Fibroblast of lung (primary cell): Measurements from ENCODE around the gene GBA3. TPM values are rescaled to one million over a fixed set of nuclear protein-coding genes. Genes with fewer than 3 reads are reported as not detected.

Experiments used
- DNase-seq, 2 donors: peaks; one replicate each; pipeline versions ENCODE4 v3.0.0 to v3.0.0-alpha.2; 2010; ENCODE audit warnings: low read depth in 2 of 2
- H2AFZ ChIP-seq: 2 replicates; pipeline ENCODE4 v1.5.1; 2012; ENCODE audit warnings: low read length, control low read depth, inconsistent platforms
- H3K27ac ChIP-seq: 2 replicates; pipeline ENCODE4 v1.5.1; 2011; ENCODE audit warnings: low read length, control low read depth; ENCODE audit not compliant: insufficient read depth
- H3K27me3 ChIP-seq: 2 replicates; pipeline ENCODE4 v1.5.1; 2011; ENCODE audit warnings: mild to moderate bottlenecking, low read length; ENCODE audit not compliant: control insufficient read depth, insufficient read depth
- H3K36me3 ChIP-seq: 2 replicates; pipeline ENCODE4 v1.5.1; 2011; ENCODE audit warnings: low read length; ENCODE audit not compliant: control insufficient read depth, insufficient read depth
- H3K4me1 ChIP-seq: 2 replicates; pipeline ENCODE4 v1.5.1; 2011; ENCODE audit warnings: low read length; ENCODE audit not compliant: control insufficient read depth, insufficient read depth; ENCODE audit errors: extremely low read depth
- H3K4me2 ChIP-seq: 2 replicates; pipeline ENCODE4 v1.5.1; 2011; ENCODE audit warnings: low read length, control low read depth; ENCODE audit not compliant: insufficient read depth; ENCODE audit errors: extremely low read depth
- H3K4me3 ChIP-seq, 4 experiments: fragments of 200-600 bp in 1 of 4; sonication (generic) in 1 of 4; replicated peaks in 1 of 4; 2 replicates each; pipeline ENCODE4 v1.5.1; 2011 to 2016; ENCODE audit warnings: low read length in 4 of 4, low read depth in 3 of 4, mild to moderate bottlenecking in 3 of 4, control low read depth in 2 of 4, inconsistent platforms in 1 of 4, mixed read lengths in 1 of 4; ENCODE audit not compliant: insufficient read depth in 1 of 4; ENCODE audit errors: control extremely low read depth in 1 of 4
- H3K79me2 ChIP-seq: 2 replicates; pipeline ENCODE4 v1.5.1; 2012; ENCODE audit warnings: mild to moderate bottlenecking, low read length, inconsistent platforms; ENCODE audit not compliant: control insufficient read depth, insufficient read depth
- H3K9ac ChIP-seq: 2 replicates; pipeline ENCODE4 v1.5.1; 2011; ENCODE audit warnings: mild to moderate bottlenecking, low read length, control low read depth; ENCODE audit not compliant: insufficient read depth
- H3K9me3 ChIP-seq: 2 replicates; pipeline ENCODE4 v1.5.1; 2012; ENCODE audit warnings: low read depth, low read length; ENCODE audit not compliant: control insufficient read depth, insufficient read depth
- H4K20me1 ChIP-seq: 2 replicates; pipeline ENCODE4 v1.5.1; 2011; ENCODE audit warnings: low read length; ENCODE audit not compliant: control insufficient read depth, insufficient read depth; ENCODE audit errors: extremely low read depth
- CTCF ChIP-seq, 2 donors: IDR thresholded peaks in 1 of 2; conservative IDR thresholded peaks in 1 of 2; 1 replicate in 1 of 2; 2 replicates in 1 of 2; pipeline ENCODE4 v1.5.1; 2011 to 2012; ENCODE audit warnings: low read length in 2 of 2, control low read depth in 1 of 2, inconsistent platforms in 1 of 2, low read depth in 1 of 2, mild to moderate bottlenecking in 1 of 2
- EZH2 ChIP-seq: IDR thresholded peaks from 2 replicates; pipeline ENCODE4 v1.5.1; 2012; ENCODE audit warnings: low read length, control low read depth, mild to moderate bottlenecking; ENCODE audit errors: missing control alignments
- polyA plus RNA-seq, 2 donors: library from polyadenylated mRNA; depleted of rRNA in 1 of 2; stranded (reverse) in 1 of 2; unstranded in 1 of 2; fragments of >200 nt; gene quantifications; 2 replicates each; pipeline ENCODE4 v1.2.1, GENCODE V29; 2011 to 2012; ENCODE audit warnings: missing spikeins in 1 of 2
- total RNA-seq: library from RNA; depleted of rRNA; stranded (reverse); fragments of >200 nt; gene quantifications from 2 replicates; pipeline ENCODE4 v1.2.1, GENCODE V29; 2014

Gene GBA3
- total and polyA plus RNA-seq, 2 donors (not counting 1 experiment from before 2014, with no cell fraction given): not detected

GRCh38 chr4:22672944-22673343, 19.8 kb upstream of the GBA3 start:
- TF ChIP-seq EZH2: no peak
- TF ChIP-seq CTCF (conservative IDR thresholded peaks at IDR 0.05 in 1 of 2, IDR thresholded peaks at IDR 0.05 in 1 of 2; ENCODE audit: low read depth in 1 of 2, low read length in 2 of 2): no peak
- Histone ChIP-seq H3K9me3 (no peaks in the 10 kb centered on the region), H3K27me3 (no peaks in the 10 kb centered on the region), H4K20me1 (no peaks in the 10 kb centered on the region), H3K27ac (no peak overlapping the region), H3K79me2 (no peaks in the 10 kb centered on the region), H3K4me1 (no peaks in the 10 kb centered on the region), H2AFZ (no peak overlapping the region), H3K4me3 (no peak overlapping the region), H3K9ac (no peak overlapping the region), H3K36me3 (no peaks in the 10 kb centered on the region), H3K4me2 (no peak overlapping the region)
- no peak for DNase-seq

- Histone ChIP-seq H3K4me2 (no peak overlapping the region), H3K27me3 (no peaks in the 10 kb centered on the region), H3K27ac (no peak overlapping the region), H3K36me3 (no peaks in the 10 kb centered on the region), H3K9ac (no peak overlapping the region), H4K20me1 (no peaks in the 10 kb centered on the region), H3K4me3 (no peak overlapping the region), H2AFZ (no peak overlapping the region), H3K79me2 (no peaks in the 10 kb centered on the region), H3K9me3 (no peaks in the 10 kb centered on the region), H3K4me1 (no peaks in the 10 kb centered on the region)
- TF ChIP-seq CTCF (conservative IDR thresholded peaks at IDR 0.05 in 1 of 2, IDR thresholded peaks at IDR 0.05 in 1 of 2; ENCODE audit: low read depth in 1 of 2, low read length in 2 of 2) (no peak), EZH2 (no peak)
- no peak for DNase-seq
These were observed 18.0 kb upstream of the GBA3 start for GRCh38 chr4:22674700-22675099.

- no peak for DNase-seq
These were observed 16.7 kb upstream of the GBA3 start for GRCh38 chr4:22676063-22676462.

More at GRCh38 chr4:22676063-22676462, 16.7 kb upstream of the GBA3 start:
- TF ChIP-seq EZH2: no peak
- Histone ChIP-seq H3K9me3 (no peaks in the 10 kb centered on the region), H3K4me3 (no peak overlapping the region), H3K4me2 (no peak overlapping the region), H3K36me3 (no peaks in the 10 kb centered on the region), H4K20me1 (no peaks in the 10 kb centered on the region), H3K9ac (no peak overlapping the region), H3K27ac (no peak overlapping the region), H3K27me3 (no peaks in the 10 kb centered on the region), H3K79me2 (no peaks in the 10 kb centered on the region), H2AFZ (no peak overlapping the region), H3K4me1 (no peaks in the 10 kb centered on the region)
